ENCODE data around the gene ARSK. TPM values are rescaled to one million over a fixed set of nuclear protein-coding genes. Genes with fewer than 3 reads are reported as not detected.

The ARSK gene
- 23.9 and 26.6 TPM in 2 replicates for polyA plus RNA-seq

GRCh38 chr5:95554647-95555548, at the start of gene ARSK, which contains the start of gene SKIC3:
Gene ARSK, plus strand, starts transcription at chr5:95555101. Its CDS starts 178 bp downstream, at chr5:95555279.
Gene SKIC3, minus strand, starts transcription at chr5:95554977. Its CDS starts 7,827 bp downstream, at chr5:95547150.

GRCh38 chr5:95620030-95620869, 65.3 kb downstream of the ARSK start, which contains the start of gene GPR150:
Gene GPR150, plus strand, starts transcription at chr5:95620087. Its CDS starts 189 bp downstream, at chr5:95620276.

GRCh38 chr5:95646569-95647431, 91.9 kb downstream of the ARSK start, which contains the start of gene RFESD:
Gene RFESD, plus strand, starts transcription at chr5:95646777. Its CDS starts 5,495 bp downstream, at chr5:95652272.

Other genes starting within 250 kb of the ARSK start
- gene FAM81B, start 163.7 kb upstream of the ARSK start, polyA plus RNA-seq: 19.6 and 22.3 TPM in 2 replicates
- 127 and 189 TPM in 2 replicates for gene SKIC3, start 124 bp upstream of the ARSK start, polyA plus RNA-seq
- 0.58 TPM in 1 of 2 replicates, not detected in the other for gene GPR150, start 65.0 kb downstream of the ARSK start, polyA plus RNA-seq
- gene RFESD, start 91.7 kb downstream of the ARSK start, polyA plus RNA-seq: 11.6 and 14.8 TPM in 2 replicates
- 0.62 and 3.4 TPM in 2 replicates for gene SPATA9, start 127.9 kb downstream of the ARSK start, polyA plus RNA-seq
- gene RHOBTB3, start 176.2 kb downstream of the ARSK start, polyA plus RNA-seq: 20.4 and 27.7 TPM in 2 replicates

Data from Purkinje cell (primary cell).